B cell (primary cell): ENCODE data around the gene PA2G4. TPM values are rescaled to one million over a fixed set of nuclear protein-coding genes. Genes with fewer than 3 reads are reported as not detected.
A peak's percentile ranks its signal among the peaks of the same experiment; 100 is the strongest.

Experiments used
- ATAC-seq: fragments of 200-7000 bp; cut with Tn5 transposase; one replicate; pipeline ENCODE4 v1.10.0; 2021; ENCODE audit warnings: low read depth, mild to moderate bottlenecking, moderate number of reproducible peaks, moderate library complexity
- CTCF ChIA-PET: fragments of 350-600 bp; sonication (Branson Sonifier 250); formaldehyde crosslinking; loops from one replicate; lab custom pipeline; 2021; ENCODE audit warnings: antibody characterized with exemption, inconsistent platforms; lab: Charles Lee
- POLR2A ChIA-PET: fragments of 350-600 bp; sonication (Branson Sonifier 250); formaldehyde crosslinking; loops from one replicate; lab custom pipeline; 2021; ENCODE audit warnings: antibody characterized with exemption; lab: Charles Lee
- DNase-seq: peaks from one replicate; pipeline ENCODE4 v3.0.0; 2013
- H2AFZ ChIP-seq: 2 replicates; pipeline ENCODE4 v1.6.1; 2012; ENCODE audit warnings: mild to moderate bottlenecking, low read depth, low read length; ENCODE audit not compliant: insufficient read depth, poor library complexity, severe bottlenecking
- H3K27ac ChIP-seq, 2 donors: 1 replicate in 1 of 2; 2 replicates in 1 of 2; pipeline ENCODE4 v1.5.1; 2012 to 2013; ENCODE audit warnings: low read length in 2 of 2, mild to moderate bottlenecking in 2 of 2, moderate library complexity in 1 of 2
- H3K27me3 ChIP-seq, 4 experiments: fragments of 200-600 bp in 1 of 4; sonication (generic) in 1 of 4; replicated peaks in 1 of 4; 1 replicate in 2 of 4; 2 replicates in 2 of 4; pipeline versions ENCODE4 v1.6.1 to v1.7.0; 2013 to 2016; ENCODE audit warnings: low read length in 3 of 4, mild to moderate bottlenecking in 2 of 4, mixed read lengths in 1 of 4, moderate library complexity in 1 of 4; ENCODE audit not compliant: insufficient read depth in 4 of 4, control insufficient read depth in 3 of 4; ENCODE audit errors: control extremely low read depth in 1 of 4
- H3K36me3 ChIP-seq, 2 experiments: replicated peaks in 1 of 2; 1 replicate in 1 of 2; 2 replicates in 1 of 2; pipeline versions ENCODE4 v1.6.1 to v1.7.1; 2013; ENCODE audit warnings: low read length in 1 of 2; ENCODE audit not compliant: insufficient read depth in 2 of 2, control insufficient read depth in 1 of 2; ENCODE audit errors: control extremely low read depth in 1 of 2, extremely low read depth in 1 of 2
- H3K4me1 ChIP-seq, 2 donors: fragments of 200-600 bp in 1 of 2; sonication (generic) in 1 of 2; 1 replicate in 1 of 2; 2 replicates in 1 of 2; pipeline versions ENCODE4 v1.5.1 to v1.6.1; 2013 to 2017; ENCODE audit warnings: low read length in 2 of 2; ENCODE audit not compliant: control insufficient read depth in 2 of 2, insufficient read depth in 2 of 2
- H3K4me2 ChIP-seq: replicated peaks from 2 replicates; pipeline ENCODE3; 2012; ENCODE audit warnings: mild to moderate bottlenecking, low read depth, low read length; ENCODE audit not compliant: poor library complexity, severe bottlenecking
- H3K4me3 ChIP-seq, 5 experiments: fragments of 200-600 bp in 1 of 5; sonication (generic) in 1 of 5; 1 replicate in 3 of 5; 2 replicates in 2 of 5; pipeline versions ENCODE4 v1.5.1 to v1.7.0; 2011 to 2016; ENCODE audit warnings: low read length in 4 of 5, mild to moderate bottlenecking in 4 of 5, low read depth in 2 of 5, control low read depth in 1 of 5, moderate library complexity in 1 of 5; ENCODE audit not compliant: insufficient read depth in 1 of 5; ENCODE audit errors: control extremely low read depth in 1 of 5, extremely low read depth in 1 of 5
- H3K79me2 ChIP-seq: fragments of 200-600 bp; sonication (generic); one replicate; pipeline ENCODE4 v1.6.0; 2016; ENCODE audit warnings: low read length; ENCODE audit not compliant: control insufficient read depth, insufficient read depth
- H3K9ac ChIP-seq: fragments of 200-600 bp; sonication (generic); 2 replicates; pipeline ENCODE4 v1.6.1; 2017; ENCODE audit warnings: mild to moderate bottlenecking, low read length, moderate library complexity
- H3K9me3 ChIP-seq, 3 donors: one replicate each; pipeline versions ENCODE4 v1.6.1 to v1.7.1; 2013; ENCODE audit warnings: low read length in 2 of 3; ENCODE audit not compliant: control insufficient read depth in 2 of 3, insufficient read depth in 1 of 3; ENCODE audit errors: control extremely low read depth in 1 of 3
- H4K20me1 ChIP-seq: 2 replicates; pipeline ENCODE4 v1.6.0; 2012; ENCODE audit warnings: mild to moderate bottlenecking, low read length; ENCODE audit not compliant: insufficient read depth, control insufficient read depth, poor library complexity, severe bottlenecking
- H3K27ac Mint-ChIP-seq: one replicate; pipeline ENCODE4 v1.8.0; 2021; ENCODE audit warnings: mixed read lengths
- H3K27me3 Mint-ChIP-seq: one replicate; pipeline ENCODE4 v1.8.0; 2021; ENCODE audit warnings: mixed read lengths
- H3K4me1 Mint-ChIP-seq: one replicate; pipeline ENCODE4 v1.8.0; 2021; ENCODE audit warnings: mixed read lengths
- H3K4me3 Mint-ChIP-seq: one replicate; pipeline ENCODE4 v1.8.0; 2021; ENCODE audit warnings: mixed read lengths
- H3K9me3 Mint-ChIP-seq: one replicate; pipeline ENCODE4 v1.8.0; 2022; ENCODE audit warnings: mixed read lengths; ENCODE audit not compliant: insufficient read depth
- EZH2 ChIP-seq: IDR thresholded peaks from 2 replicates; pipeline ENCODE4 v1.6.1; 2012; ENCODE audit warnings: borderline replicate concordance, low read depth, mild to moderate bottlenecking, moderate library complexity, low read length; ENCODE audit not compliant: insufficient read depth, poor library complexity, severe bottlenecking
- WGBS: methylation state at CpG from one replicate; pipeline ENCODE4 v1.1.5; 2013; ENCODE audit warnings: missing lambda C conversion rate; ENCODE audit not compliant: insufficient coverage; 5-methylcytosine and 5-hydroxymethylcytosine counted together
- intact Hi-C: fragments of 100-400 bp; cut with micrococcal nuclease; formaldehyde crosslinking; loops from one replicate; pipeline ENCODE4 v1.10.0; 2022
- polyA plus RNA-seq: library from polyadenylated mRNA; depleted of rRNA; stranded (reverse); fragments of >200 nt; gene quantifications from 2 replicates; pipeline ENCODE4 v1.2.3, GENCODE V29; 2012
- total RNA-seq, 2 donors: library from RNA; stranded (reverse); fragments of 120-200 nt in 1 of 2; gene quantifications; 1 replicate in 1 of 2; 2 replicates in 1 of 2; pipeline versions ENCODE4 v1.2.3 to v1.2.4, GENCODE V29; 2013 to 2022
- TF ChIP-seq, protein P1 (sequence below): fragments of 200-600 bp; IDR thresholded peaks from one replicate; pipeline ENCODE4 v1.8.0; 2022; ENCODE audit warnings: antibody characterized with exemption, mild to moderate bottlenecking

Gene PA2G4
- total and polyA plus RNA-seq, 2 donors (not counting 1 experiment from before 2014, with no cell fraction given), result 56.7 to 77.3 TPM

DNA sequence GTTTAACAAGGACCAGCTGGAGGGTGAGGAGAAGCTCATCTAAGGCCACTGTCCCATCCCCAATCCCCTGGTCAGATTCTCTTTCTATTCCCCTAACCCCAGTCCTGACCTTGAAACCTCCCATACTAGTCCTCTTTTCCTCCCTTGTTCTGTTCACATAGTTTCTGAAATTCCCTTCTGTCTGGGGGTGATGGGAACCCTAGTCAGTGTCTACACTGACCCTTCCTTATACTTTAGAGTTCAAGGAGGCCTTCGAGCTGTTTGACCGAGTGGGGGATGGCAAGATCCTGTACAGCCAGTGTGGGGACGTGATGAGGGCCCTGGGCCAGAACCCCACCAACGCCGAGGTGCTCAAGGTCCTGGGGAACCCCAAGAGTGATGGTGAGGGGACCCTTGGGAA lies 50.5 kb downstream of the PA2G4 start:
- no peak overlapping the region for H3K4me3 Mint-ChIP-seq
- TF ChIP-seq, protein P1, sequence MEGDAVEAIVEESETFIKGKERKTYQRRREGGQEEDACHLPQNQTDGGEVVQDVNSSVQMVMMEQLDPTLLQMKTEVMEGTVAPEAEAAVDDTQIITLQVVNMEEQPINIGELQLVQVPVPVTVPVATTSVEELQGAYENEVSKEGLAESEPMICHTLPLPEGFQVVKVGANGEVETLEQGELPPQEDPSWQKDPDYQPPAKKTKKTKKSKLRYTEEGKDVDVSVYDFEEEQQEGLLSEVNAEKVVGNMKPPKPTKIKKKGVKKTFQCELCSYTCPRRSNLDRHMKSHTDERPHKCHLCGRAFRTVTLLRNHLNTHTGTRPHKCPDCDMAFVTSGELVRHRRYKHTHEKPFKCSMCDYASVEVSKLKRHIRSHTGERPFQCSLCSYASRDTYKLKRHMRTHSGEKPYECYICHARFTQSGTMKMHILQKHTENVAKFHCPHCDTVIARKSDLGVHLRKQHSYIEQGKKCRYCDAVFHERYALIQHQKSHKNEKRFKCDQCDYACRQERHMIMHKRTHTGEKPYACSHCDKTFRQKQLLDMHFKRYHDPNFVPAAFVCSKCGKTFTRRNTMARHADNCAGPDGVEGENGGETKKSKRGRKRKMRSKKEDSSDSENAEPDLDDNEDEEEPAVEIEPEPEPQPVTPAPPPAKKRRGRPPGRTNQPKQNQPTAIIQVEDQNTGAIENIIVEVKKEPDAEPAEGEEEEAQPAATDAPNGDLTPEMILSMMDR, result no peak
- TF ChIP-seq EZH2, result no peak
- peak overlapping the region; percentile 53 for H3K27ac Mint-ChIP-seq
- Histone ChIP-seq H3K27me3 (no peaks in the 10 kb centered on the region), H3K4me2 (no peak overlapping the region), H2AFZ (no peak overlapping the region), H4K20me1 (peaks cover 7% of the 10 kb centered on the region), H3K4me3 (no peak overlapping the region), H3K36me3 (peaks cover 0 to 6% of the 10 kb centered on the region in 2 experiments), H3K9me3 (no peaks in the 10 kb centered on the region), H3K27ac (no peak overlapping the region), H3K4me1 (peaks cover 25 to 43% of the 10 kb centered on the region in 2 donors), H3K79me2 (peaks cover 82% of the 10 kb centered on the region), H3K9ac (no peak overlapping the region)
- 96% methylated on average over 5 of the region's 5 CpGs for WGBS
- H3K27me3 Mint-ChIP-seq, result no peaks in the 10 kb centered on the region
- ATAC-seq (no peak), DNase-seq (no peak)
- intact Hi-C loops, result loop anchor here (5.0 to 10.0 kb wide), 2 partner anchors 38 to 920 kb away; partner anchors contain the start of genes NEMP1, RPL41 and ZC3H10
- peaks cover 52% of the 10 kb centered on the region for H3K4me1 Mint-ChIP-seq
- ChIA-PET CTCF (interaction anchor here (0.9 to 2.9 kb wide), 6 partner anchors 27 to 67 kb away, joined by 4 to 14 read pairs (median 6); partner anchors contain the start of genes ESYT1, RNF41, SMARCC2 and ZC3H10), POLR2A (interaction anchor here (0.6 to 1.3 kb wide), 2 partner anchors 15 to 54 kb away, joined by 3 read pairs; no protein-coding TSS in a partner anchor)
- H3K9me3 Mint-ChIP-seq, result no peaks in the 10 kb centered on the region

DNA sequence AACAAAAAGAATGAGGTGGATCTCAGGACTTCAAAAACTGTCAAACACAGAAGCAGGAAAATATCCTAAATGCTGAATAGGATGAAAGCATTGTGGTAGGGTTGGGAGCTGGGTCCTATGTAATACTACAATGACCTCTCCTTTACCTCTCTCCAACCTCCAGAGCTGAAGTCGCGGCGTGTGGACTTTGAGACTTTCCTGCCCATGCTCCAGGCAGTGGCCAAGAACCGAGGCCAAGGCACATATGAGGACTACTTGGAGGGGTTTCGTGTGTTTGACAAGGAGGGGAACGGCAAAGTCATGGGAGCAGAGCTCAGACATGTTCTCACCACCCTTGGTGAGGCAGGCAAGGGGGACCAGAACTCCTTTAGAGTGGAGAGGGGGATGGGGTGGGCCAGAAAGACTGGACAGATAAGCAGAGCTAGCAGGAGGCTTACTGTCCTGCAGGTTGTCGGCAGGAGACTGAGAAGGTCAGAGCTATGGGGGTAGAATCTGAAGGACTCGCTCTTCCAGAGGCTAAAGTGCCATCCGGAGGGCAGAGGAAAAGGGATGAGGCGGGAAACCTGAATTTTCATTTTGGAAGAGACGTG lies 51.0 kb downstream of the PA2G4 start:
- DNase-seq, result no peak
- Histone ChIP-seq H3K9me3 (no peaks in the 10 kb centered on the region), H3K4me1 (peaks cover 30 to 48% of the 10 kb centered on the region in 2 donors), H3K27me3 (no peaks in the 10 kb centered on the region), H3K4me3 (no peak overlapping the region), H3K36me3 (peaks cover 0 to 10% of the 10 kb centered on the region in 2 experiments), H3K27ac (no peak overlapping the region), H3K9ac (no peak overlapping the region), H4K20me1 (peaks cover 7% of the 10 kb centered on the region), H2AFZ (no peak overlapping the region), H3K4me2 (no peak overlapping the region), H3K79me2 (peaks cover 82% of the 10 kb centered on the region)
- H3K4me3 Mint-ChIP-seq, result peak overlapping the region; percentile 42
- H3K27ac Mint-ChIP-seq, result peak overlapping the region; percentile 50
- whole genome bisulfite sequencing, result 99% methylated on average over 8 of the region's 11 CpGs
- H3K4me1 Mint-ChIP-seq, result peaks cover 54% of the 10 kb centered on the region
- intact Hi-C loops, result loop anchor here (5.0 to 10.0 kb wide), 2 partner anchors 38 to 919 kb away; partner anchors contain the start of genes NEMP1, RPL41 and ZC3H10
- TF ChIP-seq, protein P1, result no peak
- TF ChIP-seq EZH2, result no peak
- H3K27me3 Mint-ChIP-seq, result no peaks in the 10 kb centered on the region
- no peaks in the 10 kb centered on the region for H3K9me3 Mint-ChIP-seq
- ATAC-seq, result no peak
- ChIA-PET CTCF (interaction anchor here (1.8 to 2.9 kb wide), 5 partner anchors 27 to 67 kb away, joined by 5 to 14 read pairs (median 6); partner anchors contain the start of genes ESYT1, RNF41 and SMARCC2), POLR2A (interaction anchor here (1.3 to 2.1 kb wide), 2 partner anchors 16 to 34 kb away, joined by 3 to 14 read pairs; partner anchors contain the start of gene SMARCC2)
